ENCODE data around the gene RGS7. TPM values are rescaled to one million over a fixed set of nuclear protein-coding genes. Genes with fewer than 3 reads are reported as not detected.

RGS7 gene

Small RNA genes lying within 50 kb of the gene (small RNA-seq; reads per million reads assigned to genes)
- not detected for gene MIR3123 (ENCODE audit: insufficient read depth)
